Frontal cortex (tissue), 1 donor: ENCODE data around the gene RINL. TPM values are rescaled to one million over a fixed set of nuclear protein-coding genes. Genes with fewer than 3 reads are reported as not detected.

ENCODE experiments used
- total RNA-seq: library from RNA; depleted of rRNA; stranded (reverse); fragments of >200 nt; gene quantifications from one replicate; pipeline ENCODE4 v1.2.3, GENCODE V29; 2014

The RINL gene
- total RNA-seq, 1 donor from 2014 or later = 5.3 TPM

Other genes starting within 250 kb of the RINL start
- gene ACTN4, start 230.6 kb downstream of the RINL start, total RNA-seq = 50.1 TPM
- gene CAPN12, start 133.8 kb downstream of the RINL start, total RNA-seq = under 0.01 TPM
- not detected for gene LGALS7, start 104.8 kb downstream of the RINL start, total RNA-seq
- not detected for gene LGALS7B, start 89.1 kb downstream of the RINL start, total RNA-seq
- gene LGALS4, start 65.3 kb downstream of the RINL start, total RNA-seq = under 0.01 TPM
- 15.1 TPM for gene ECH1, start 46.5 kb downstream of the RINL start, total RNA-seq
- 372 TPM for gene HNRNPL, start 28.3 kb downstream of the RINL start, total RNA-seq
- gene SIRT2, start 21.3 kb upstream of the RINL start, total RNA-seq = 56.7 TPM
- gene NFKBIB, start 21.7 kb upstream of the RINL start, total RNA-seq = 3.3 TPM
- 1.6 TPM for gene CCER2, start 33.9 kb upstream of the RINL start, total RNA-seq
- 6.9 TPM for gene SARS2, start 52.5 kb upstream of the RINL start, total RNA-seq
- gene MRPS12, start 52.7 kb upstream of the RINL start, total RNA-seq = 17.1 TPM
- gene FBXO17, start 97.5 kb upstream of the RINL start, total RNA-seq = 4.5 TPM
- 8.6 TPM for gene FBXO27, start 154.3 kb upstream of the RINL start, total RNA-seq
- gene ACP7, start 206.1 kb upstream of the RINL start, total RNA-seq = not detected
- gene PAK4, start 247.5 kb upstream of the RINL start, total RNA-seq = 0.82 TPM